GM12878 (cell line): Measurements from ENCODE around the gene SGK2. TPM values are rescaled to one million over a fixed set of nuclear protein-coding genes. Genes with fewer than 3 reads are reported as not detected.

Source experiments
- ATAC-seq: fragments of 200-7000 bp; cut with Tn5 transposase; 3 replicates; pipeline ENCODE4 v1.9.1; 2020; ENCODE audit warnings: mild to moderate bottlenecking, moderate library complexity
- BruUV-seq: library from RNA; stranded (reverse); fragments of 400-500 nt; replicated peaks from 2 replicates; lab custom pipeline; 2021; lab: Mats Ljungman, UMichigan
- CTCF ChIA-PET: fragments of 300-600 bp; sonication (Branson Sonifier 250); formaldehyde crosslinking; extraction: SDS; loops from one replicate; lab custom pipeline; 2021; ENCODE audit warnings: inconsistent platforms; lab: Yijun Ruan, JAX
- POLR2A ChIA-PET: fragments of 350-600 bp; formaldehyde crosslinking; extraction: SDS; loops from one replicate; lab custom pipeline; 2021; ENCODE audit warnings: inconsistent platforms; lab: Charles Lee
- RAD21 ChIA-PET: fragments of 300-600 bp; sonication (Branson Sonifier 250); formaldehyde crosslinking; loops from one replicate; lab custom pipeline; 2023; ENCODE audit warnings: antibody characterized with exemption; ENCODE audit not compliant: unreplicated experiment; lab: Charles Lee
- SMC1A ChIA-PET: fragments of 300-600 bp; sonication (Branson Sonifier 250); formaldehyde crosslinking; loops from one replicate; lab custom pipeline; 2023; ENCODE audit not compliant: unreplicated experiment, uncharacterized antibody; lab: Charles Lee
- DNase-seq: peaks from one replicate; pipeline ENCODE4 v3.0.0-alpha.2; 2011; ENCODE audit warnings: low read depth, low spot score
- FAIRE-seq: peaks from 3 replicates; lab custom pipeline; 2011; peaks lifted over from hg19 to GRCh38; lab: Jason Lieb, UNC
- H2AFZ ChIP-seq: 2 replicates; pipeline ENCODE4 v1.6.0; 2011; ENCODE audit warnings: low read depth, low read length, control low read depth; ENCODE audit not compliant: control insufficient read depth
- H3K27ac ChIP-seq: 2 replicates; pipeline ENCODE4 v1.5.1; 2011; ENCODE audit warnings: control low read depth; ENCODE audit not compliant: control insufficient read depth, insufficient read depth
- H3K27me3 ChIP-seq, 2 experiments: replicated peaks in 1 of 2; 2 replicates each; pipeline versions ENCODE4 v1.6.0 to v1.6.1; 2011; ENCODE audit warnings: low read length in 1 of 2; ENCODE audit not compliant: control insufficient read depth in 2 of 2, insufficient read depth in 2 of 2
- H3K36me3 ChIP-seq, 2 experiments: 2 replicates each; pipeline ENCODE4 v1.5.1; 2011; ENCODE audit warnings: low read length in 1 of 2; ENCODE audit not compliant: control insufficient read depth in 2 of 2, insufficient read depth in 2 of 2
- H3K4me1 ChIP-seq: 2 replicates; pipeline ENCODE4 v1.6.1; 2011; ENCODE audit warnings: mild to moderate bottlenecking, low read length, moderate library complexity, mixed read lengths; ENCODE audit not compliant: control insufficient read depth, insufficient read depth
- H3K4me2 ChIP-seq: 2 replicates; pipeline ENCODE4 v1.6.0; 2011; ENCODE audit warnings: control low read depth; ENCODE audit not compliant: control insufficient read depth, insufficient read depth
- H3K4me3 ChIP-seq: fragments of 200-600 bp; sonication (generic); 2 replicates; pipeline ENCODE4 v1.5.1; 2016
- H3K79me2 ChIP-seq: 2 replicates; pipeline ENCODE4 v1.6.0; 2011; ENCODE audit warnings: low read length; ENCODE audit not compliant: control insufficient read depth, insufficient read depth
- H3K9ac ChIP-seq: 2 replicates; pipeline ENCODE4 v1.8.0; 2011; ENCODE audit warnings: low read length, control low read depth, mixed read lengths; ENCODE audit not compliant: control insufficient read depth, insufficient read depth
- H3K9me3 ChIP-seq: replicated peaks from 3 replicates; pipeline ENCODE4 v1.5.1; 2011; ENCODE audit warnings: mild to moderate bottlenecking, low read length; ENCODE audit not compliant: control insufficient read depth, insufficient read depth
- H4K20me1 ChIP-seq: 2 replicates; pipeline ENCODE4 v1.6.0; 2011; ENCODE audit not compliant: control insufficient read depth, insufficient read depth
- DPF2 ChIP-seq: fragments of 450-650 bp; IDR thresholded peaks from 2 replicates; pipeline ENCODE4 v1.6.1; 2017; ENCODE audit warnings: mild to moderate bottlenecking
- EGR1 ChIP-seq, 2 experiments: IDR thresholded peaks; 1 replicate in 1 of 2; 2 replicates in 1 of 2; pipeline ENCODE4 v1.6.1; 2011 to 2012; ENCODE audit warnings: low read depth in 2 of 2, low read length in 2 of 2, borderline replicate concordance in 1 of 2, mild to moderate bottlenecking in 1 of 2, moderate library complexity in 1 of 2
- KDM1A ChIP-seq: fragments of 200-600 bp; sonication (generic); IDR thresholded peaks from 2 replicates; pipeline ENCODE4 v1.6.1; 2016; ENCODE audit warnings: borderline replicate concordance
- KLF5 ChIP-seq: fragments of 450-650 bp; IDR thresholded peaks from 2 replicates; pipeline ENCODE4 v1.6.1; 2014; ENCODE audit warnings: mild to moderate bottlenecking; ENCODE audit not compliant: partially characterized antibody
- MYB ChIP-seq: fragments of 150-350 bp; IDR thresholded peaks from 2 replicates; pipeline ENCODE4 v1.6.1; 2014; ENCODE audit warnings: mild to moderate bottlenecking, low read depth, low read length, borderline replicate concordance
- POLR2AphosphoS5 ChIP-seq: IDR thresholded peaks from 2 replicates; pipeline ENCODE4 v1.6.1; 2011; ENCODE audit warnings: mild to moderate bottlenecking, low read length, inconsistent platforms
- PRDM15 ChIP-seq: fragments of 450-650 bp; formaldehyde crosslinking; IDR thresholded peaks from 2 replicates; pipeline ENCODE4 v1.4.0; 2020; ENCODE audit warnings: mild to moderate bottlenecking, moderate library complexity
- RFX5 ChIP-seq: IDR thresholded peaks from 2 replicates; pipeline ENCODE4 v1.6.1; 2011; ENCODE audit warnings: low read depth, low read length, improper control_type of control experiment
- SMC3 ChIP-seq: IDR thresholded peaks from 2 replicates; pipeline ENCODE4 v1.6.1; 2011; ENCODE audit warnings: low read length, improper control_type of control experiment, borderline replicate concordance
- TAF1 ChIP-seq: IDR thresholded peaks from 2 replicates; pipeline ENCODE4 v1.6.1; 2011; ENCODE audit warnings: mild to moderate bottlenecking, low read depth, low read length, borderline replicate concordance
- TCF12 ChIP-seq: IDR thresholded peaks from 2 replicates; pipeline ENCODE4 v1.6.1; 2011; ENCODE audit warnings: low read depth, mild to moderate bottlenecking, low read length
- WGBS: methylation state at CpG from one replicate; pipeline ENCODE4 v1.1.6; 2016; ENCODE audit warnings: low lambda C conversion rate; ENCODE audit not compliant: insufficient replicate concordance, insufficient coverage; ENCODE audit errors: missing lambda C conversion rate; 5-methylcytosine and 5-hydroxymethylcytosine counted together
- in situ Hi-C: fragments of 300-500 bp; cut with MboI; formaldehyde crosslinking; loops from 9 replicates; pipeline ENCODE4 v1.14.3; 2018; ENCODE audit warnings: mixed read lengths
- intact Hi-C: fragments of 100-400 bp; cut with micrococcal nuclease; formaldehyde crosslinking; loops from one replicate; pipeline ENCODE4 v1.14.2; 2022; ENCODE audit not compliant: unreplicated experiment
- polyA plus RNA-seq, 11 experiments: library from polyadenylated mRNA; depleted of rRNA in 4 of 11; unstranded in 6 of 11; stranded (reverse) in 5 of 11; fragments of >200 nt; fragmentation: Nextera tagmentation in 4 of 11; fragmentation: Illumina TruSeq in 1 of 11; extraction: Ambion mirVana in 4 of 11; extraction: Trizol in 1 of 11; gene quantifications; 1 replicate in 1 of 11; 2 replicates in 10 of 11; pipeline versions ENCODE4 v1.2.1 to v1.2.3, GENCODE V29; 2011 to 2016; ENCODE audit warnings: inconsistent platforms in 2 of 11, missing spikeins in 2 of 11, low read depth in 1 of 11
- total RNA-seq, 4 experiments: library from RNA; depleted of rRNA in 3 of 4; stranded (reverse); fragments of >200 nt in 3 of 4; fragmentation: Illumina TruSeq in 1 of 4; extraction: Trizol in 1 of 4; gene quantifications; 2 replicates each; pipeline versions ENCODE4 v1.2.1 to v1.2.3, GENCODE V29; 2013 to 2021
- TF ChIP-seq, protein P1 (sequence below): IDR thresholded peaks from 2 replicates; pipeline ENCODE4 v1.6.1; 2012; ENCODE audit warnings: low read depth, low read length, improper control_type of control experiment

SGK2 gene
- total and polyA plus RNA-seq, 10 of the 15 experiments (the other 5 are each of a cell fraction or from before 2014, with no cell fraction given), result 0.04 to 0.96 (median 0.22) TPM; not detected in 3

DNA sequence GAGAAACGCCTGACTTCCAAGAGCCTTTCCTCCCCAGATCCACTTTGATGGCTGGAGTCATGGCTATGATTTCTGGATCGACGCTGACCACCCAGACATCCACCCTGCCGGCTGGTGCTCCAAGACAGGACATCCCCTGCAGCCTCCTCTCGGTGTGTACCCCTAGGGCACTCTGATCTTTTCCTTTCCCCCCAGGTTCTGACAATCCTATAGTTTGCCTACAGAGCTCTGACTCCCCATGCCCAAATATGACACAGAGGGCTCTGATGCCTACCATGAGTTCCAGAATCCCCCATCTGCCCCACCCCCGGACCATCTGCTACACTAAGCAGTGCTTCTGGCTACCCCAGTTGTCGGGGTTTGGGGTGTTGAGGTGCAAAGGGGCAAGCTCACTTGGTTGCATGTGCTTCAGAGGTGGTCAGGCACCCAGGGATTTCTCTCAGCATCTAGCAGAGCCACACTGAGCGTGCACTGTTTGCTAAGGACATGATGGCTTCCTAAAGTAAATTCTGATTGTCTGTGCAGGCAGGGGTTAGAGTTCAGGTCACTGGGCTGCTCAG is 24.0 kb upstream of the SGK2 start:
- no TSS peak for BruUV-seq
- FAIRE-seq (no peak), ATAC-seq (no peak), DNase-seq (no peak)
- H3K4me1 ChIP-seq, result no peaks in the 10 kb centered on the region
- in situ Hi-C loops, result loop anchor here (5.0 kb wide), 2 partner anchors 157 to 547 kb away; no protein-coding TSS in a partner anchor
- ChIA-PET SMC1A (interaction anchor here (1.1 kb wide), 1 partner anchor 157 kb away, joined by 4 read pairs; no protein-coding TSS in a partner anchor), POLR2A (no interaction called here), RAD21 (no interaction called here), CTCF (interaction anchor here (0.7 to 6.8 kb wide), 2 partner anchors 11 to 158 kb away, joined by 5 to 100 read pairs; no protein-coding TSS in a partner anchor)
- no peaks in the 10 kb centered on the region for H3K79me2 ChIP-seq
- H3K27me3 ChIP-seq, result no peaks in the 10 kb centered on the region; a peak in 1 of 4 replicates
- intact Hi-C loops, result loop anchor here (10.0 kb wide), 1 partner anchor 640 kb away; no protein-coding TSS in a partner anchor
- no peak overlapping the region for H3K4me3 ChIP-seq
- TF ChIP-seq DPF2 (no peak), TAF1 (no peak), RFX5 (no peak), PRDM15 (no peak), MYB (no peak), KLF5 (no peak), KDM1A (no peak), SMC3 (no peak), POLR2AphosphoS5 (no peak), TCF12 (no peak), EGR1 (IDR thresholded peaks at IDR 0.05; ENCODE audit: borderline replicate concordance in 1 of 2, low read depth in 2 of 2, low read length in 2 of 2) (no peak)
- TF ChIP-seq, protein P1, sequence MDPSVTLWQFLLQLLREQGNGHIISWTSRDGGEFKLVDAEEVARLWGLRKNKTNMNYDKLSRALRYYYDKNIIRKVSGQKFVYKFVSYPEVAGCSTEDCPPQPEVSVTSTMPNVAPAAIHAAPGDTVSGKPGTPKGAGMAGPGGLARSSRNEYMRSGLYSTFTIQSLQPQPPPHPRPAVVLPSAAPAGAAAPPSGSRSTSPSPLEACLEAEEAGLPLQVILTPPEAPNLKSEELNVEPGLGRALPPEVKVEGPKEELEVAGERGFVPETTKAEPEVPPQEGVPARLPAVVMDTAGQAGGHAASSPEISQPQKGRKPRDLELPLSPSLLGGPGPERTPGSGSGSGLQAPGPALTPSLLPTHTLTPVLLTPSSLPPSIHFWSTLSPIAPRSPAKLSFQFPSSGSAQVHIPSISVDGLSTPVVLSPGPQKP, result no peak
- no peaks in the 10 kb centered on the region; a peak in 1 of 4 replicates for H3K36me3 ChIP-seq
- H3K9me3 ChIP-seq, result no peaks in the 10 kb centered on the region
- no peak overlapping the region for H3K4me2 ChIP-seq
- H2AFZ ChIP-seq, result no peak overlapping the region
- 61% methylated on average over 8 of the region's 8 CpGs for WGBS
- H3K27ac ChIP-seq, result no peak overlapping the region
- no peak overlapping the region for H3K9ac ChIP-seq
- no peaks in the 10 kb centered on the region for H4K20me1 ChIP-seq
